Prostate gland (tissue), 2 donors: ENCODE measurements around the gene MAVS. TPM values are rescaled to one million over a fixed set of nuclear protein-coding genes. Genes with fewer than 3 reads are reported as not detected.

Experiments used
- DNase-seq: peaks from one replicate; pipeline ENCODE4 v3.0.0-alpha.2; 2019; ENCODE audit warnings: low spot score
- H3K27ac ChIP-seq, 2 donors: fragments of 200-600 bp; sonication (generic); 2 replicates each; pipeline ENCODE4 v1.5.1; 2017 to 2019
- H3K27me3 ChIP-seq: fragments of 200-600 bp; sonication (generic); replicated peaks from 2 replicates; pipeline ENCODE4 v1.5.1; 2019; ENCODE audit not compliant: insufficient read depth
- H3K36me3 ChIP-seq, 2 donors: fragments of 200-600 bp; sonication (generic); 1 replicate in 1 of 2; 2 replicates in 1 of 2; pipeline versions ENCODE4 v1.5.1 to v1.8.1; 2017 to 2019
- H3K4me1 ChIP-seq: fragments of 200-600 bp; sonication (generic); replicated peaks from 2 replicates; pipeline ENCODE4 v1.5.1; 2019
- H3K4me3 ChIP-seq, 2 donors: fragments of 200-600 bp; sonication (generic); 2 replicates each; pipeline ENCODE4 v1.5.1; 2017 to 2019
- H3K9me3 ChIP-seq: fragments of 200-600 bp; sonication (generic); 2 replicates; pipeline ENCODE4 v1.5.1; 2017
- CTCF ChIP-seq, 4 experiments: fragments of 200-600 bp in 2 of 4; fragments of 450-650 bp in 2 of 4; sonication (generic) in 2 of 4; IDR thresholded peaks; 1 replicate in 3 of 4; 2 replicates in 1 of 4; pipeline ENCODE4 v1.5.1; 2016 to 2019; ENCODE audit warnings: antibody characterized with exemption in 4 of 4, mild to moderate bottlenecking in 2 of 4, moderate library complexity in 2 of 4
- POLR2A ChIP-seq: fragments of 450-650 bp; IDR thresholded peaks from one replicate; pipeline ENCODE4 v1.6.1; 2016; ENCODE audit warnings: antibody characterized with exemption, mild to moderate bottlenecking
- POLR2AphosphoS5 ChIP-seq: sonication (generic); formaldehyde crosslinking; IDR thresholded peaks from one replicate; pipeline ENCODE4 v1.6.1; 2017; ENCODE audit warnings: antibody characterized with exemption
- WGBS: methylation state at CpG from one replicate; pipeline ENCODE4 v1.1.5; 2018; 5-methylcytosine and 5-hydroxymethylcytosine counted together
- intact Hi-C: fragments of 100-400 bp; cut with DNase I; formaldehyde crosslinking; loops from one replicate; pipeline ENCODE4 v1.14.2; 2022
- total RNA-seq, 2 donors: library from RNA; depleted of rRNA; stranded (reverse); fragments of >200 nt; gene quantifications; one replicate each; pipeline ENCODE4 v1.1.0, GENCODE V29; 2016

The MAVS gene
- total RNA-seq, 2 donors from 2014 or later = 26.7 to 40.2 TPM

GRCh38 chr20:3808544-3808943 lies 38.1 kb upstream of the MAVS start:
- TF ChIP-seq POLR2AphosphoS5 (no peak), CTCF (IDR thresholded peaks at IDR 0.05) (no peak), POLR2A (no peak)
- no peaks in the 10 kb centered on the region for H3K36me3 ChIP-seq
- H3K4me1 ChIP-seq = peaks cover 10% of the 10 kb centered on the region
- peak overlapping the region; percentile 82 to 87 for H3K27ac ChIP-seq
- no peaks in the 10 kb centered on the region for H3K27me3 ChIP-seq
- no peak for DNase-seq
- intact Hi-C loops = no loop called here
- no peaks in the 10 kb centered on the region for H3K9me3 ChIP-seq
- no peak overlapping the region for H3K4me3 ChIP-seq
- 95% methylated on average over 3 of the region's 3 CpGs for WGBS

GRCh38 chr20:3811467-3812258 lies 35.0 kb upstream of the MAVS start:
- peaks cover 10% of the 10 kb centered on the region for H3K4me1 ChIP-seq
- 4% methylated on average over 20 of the region's 20 CpGs for WGBS
- no peaks in the 10 kb centered on the region for H3K9me3 ChIP-seq
- peak overlapping the region; percentile 85 to 90 for H3K27ac ChIP-seq
- peak; percentile 97 for DNase-seq
- H3K4me3 ChIP-seq = peak overlapping the region; percentile 15 to 27
- H3K36me3 ChIP-seq = no peaks in the 10 kb centered on the region
- TF ChIP-seq POLR2A (peak; percentile 43), POLR2AphosphoS5 (peak; percentile 99), CTCF (IDR thresholded peaks at IDR 0.05) (no peak)
- no peaks in the 10 kb centered on the region for H3K27me3 ChIP-seq
- intact Hi-C loops = no loop called here

GRCh38 chr20:3812259-3812681 lies 34.4 kb upstream of the MAVS start:
- Histone ChIP-seq H3K27me3 (no peaks in the 10 kb centered on the region), H3K4me3 (no peak overlapping the region), H3K36me3 (no peaks in the 10 kb centered on the region), H3K9me3 (no peaks in the 10 kb centered on the region), H3K4me1 (peaks cover 5% of the 10 kb centered on the region), H3K27ac (peak overlapping the region; percentile 85 to 90)
- intact Hi-C loops = no loop called here
- 96% methylated on average over 9 of the region's 9 CpGs for WGBS
- TF ChIP-seq CTCF (IDR thresholded peaks at IDR 0.05) = no peak
- TF ChIP-seq POLR2AphosphoS5 = no peak
- TF ChIP-seq POLR2A = no peak
- no peak for DNase-seq

- 78% methylated on average over 8 of the region's 8 CpGs for WGBS
- peaks cover 5% of the 10 kb centered on the region for H3K4me1 ChIP-seq
- no peaks in the 10 kb centered on the region for H3K27me3 ChIP-seq
- TF ChIP-seq POLR2AphosphoS5 (no peak), POLR2A (no peak), CTCF (IDR thresholded peaks at IDR 0.05) (no peak)
- no peaks in the 10 kb centered on the region for H3K9me3 ChIP-seq
- H3K27ac ChIP-seq = no peak overlapping the region
- no peak overlapping the region for H3K4me3 ChIP-seq
- DNase-seq = no peak
- intact Hi-C loops = no loop called here
- H3K36me3 ChIP-seq = no peaks in the 10 kb centered on the region
Measured at GRCh38 chr20:3812975-3813847, 33.4 kb upstream of the MAVS start.
